Measurements from ENCODE around the gene KLHL22.
"Not testable (repeated sequence)": the region's sequence is repeated elsewhere in the genome, so short reads cannot be mapped to it uniquely, and the experiment has no call there.

Gene KLHL22

GRCh38 chr22:20525048-20525447, 29.5 kb upstream of the KLHL22 start:
- DNase-seq (ENCODE audit: extremely low read depth in 1 of 2, low read depth in 1 of 2) = no peak

- DNase-seq (ENCODE audit: extremely low read depth in 1 of 2, low read depth in 1 of 2) = no peak
Measured at GRCh38 chr22:20524004-20524481, 28.4 kb upstream of the KLHL22 start.

DNA sequence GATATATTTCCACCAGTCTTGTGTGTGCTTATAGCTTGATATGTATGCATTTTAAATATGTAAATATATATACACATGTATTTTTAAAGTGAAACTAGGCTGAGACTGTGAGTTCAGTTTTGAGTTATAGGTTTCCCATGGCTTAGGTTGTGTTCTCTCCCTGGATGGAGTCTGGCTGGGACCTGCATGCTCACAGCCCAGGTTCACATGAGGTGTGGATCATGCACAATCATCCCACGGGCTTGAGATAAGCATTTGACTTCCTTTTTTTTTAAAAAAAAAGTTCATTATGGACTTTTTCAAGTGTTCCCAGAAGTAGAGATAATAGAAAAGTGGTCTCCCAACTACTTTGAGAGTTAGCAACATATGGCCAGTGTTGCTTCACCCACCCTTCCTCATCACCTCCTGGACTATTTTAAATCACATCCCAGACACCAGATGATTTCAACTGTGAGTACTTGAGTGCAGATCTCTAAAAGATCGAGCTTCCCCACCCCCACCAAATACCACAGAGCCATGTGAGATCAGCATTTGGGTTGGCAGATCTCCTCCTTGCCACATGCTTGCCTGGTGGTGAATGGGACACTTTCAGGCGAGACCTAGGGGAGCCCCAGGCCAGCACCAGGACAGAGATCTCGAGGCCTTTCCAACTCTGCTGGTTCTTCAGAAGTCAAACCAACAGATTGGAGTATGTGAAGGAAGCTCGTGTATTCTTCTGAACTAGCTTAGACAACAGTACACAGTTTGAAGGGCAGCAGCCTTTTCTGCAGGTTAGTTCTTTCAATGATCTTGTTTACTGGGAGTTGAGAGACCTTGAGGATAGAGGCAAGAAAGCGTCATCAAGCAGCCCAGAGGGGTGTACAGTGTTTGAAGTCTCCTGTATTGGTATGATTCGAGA, 27.7 kb upstream of the KLHL22 start:
- no peak for DNase-seq (ENCODE audit: extremely low read depth in 1 of 2, low read depth in 1 of 2)

DNA sequence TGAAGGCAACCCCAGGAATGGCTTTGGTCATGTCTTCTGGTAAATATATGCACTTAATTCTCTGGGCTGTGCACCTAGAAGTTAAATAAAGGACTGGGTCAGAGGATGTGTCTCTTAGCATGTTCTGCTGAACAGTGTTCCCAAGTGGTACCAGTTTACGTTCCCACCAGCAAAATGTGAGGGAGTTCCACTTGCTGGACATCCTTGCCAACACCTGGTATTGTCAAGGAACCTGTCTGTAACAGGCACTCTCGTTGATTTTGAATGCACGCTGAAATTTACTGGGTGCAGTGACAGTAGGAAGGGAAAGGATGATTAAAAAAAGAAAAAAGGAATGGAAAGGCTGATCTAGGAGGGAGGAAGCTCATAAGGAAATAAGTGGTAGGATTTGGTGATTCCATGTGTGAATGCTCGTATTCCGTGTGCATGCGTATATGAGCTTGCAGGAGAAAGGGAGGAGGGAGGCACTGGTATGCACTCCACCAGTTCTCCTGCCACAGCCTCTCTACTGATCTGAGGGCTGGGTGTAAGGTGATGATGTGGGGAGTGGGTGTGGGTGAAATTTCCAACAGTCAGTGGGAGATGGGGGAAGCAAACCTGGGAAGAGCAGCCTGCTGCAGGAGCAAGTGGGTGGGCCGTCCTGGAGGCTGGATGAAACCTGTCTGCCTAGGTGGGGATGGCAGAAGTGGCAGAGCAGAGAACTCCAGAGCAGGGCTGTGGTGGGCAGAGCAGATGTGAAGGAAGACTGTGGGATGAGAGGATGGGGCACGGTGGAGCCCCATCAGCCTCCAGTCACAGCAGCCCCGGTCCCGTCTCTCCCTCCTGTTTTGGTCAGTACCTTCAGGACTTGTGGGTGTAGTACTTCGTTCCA, 26.8 kb upstream of the KLHL22 start:
- DNase-seq (ENCODE audit: extremely low read depth in 1 of 2, low read depth in 1 of 2) = no peak

GRCh38 chr22:20520093-20520511, 24.5 kb upstream of the KLHL22 start:
- no peak for DNase-seq (ENCODE audit: extremely low read depth in 1 of 2, low read depth in 1 of 2)

GRCh38 chr22:20519558-20519957, 24.0 kb upstream of the KLHL22 start:
- no peak for DNase-seq (ENCODE audit: extremely low read depth in 1 of 2, low read depth in 1 of 2)

GRCh38 chr22:20517841-20518592, 22.4 kb upstream of the KLHL22 start:
- DNase-seq (ENCODE audit: extremely low read depth in 1 of 2, low read depth in 1 of 2) = no peak

DNA sequence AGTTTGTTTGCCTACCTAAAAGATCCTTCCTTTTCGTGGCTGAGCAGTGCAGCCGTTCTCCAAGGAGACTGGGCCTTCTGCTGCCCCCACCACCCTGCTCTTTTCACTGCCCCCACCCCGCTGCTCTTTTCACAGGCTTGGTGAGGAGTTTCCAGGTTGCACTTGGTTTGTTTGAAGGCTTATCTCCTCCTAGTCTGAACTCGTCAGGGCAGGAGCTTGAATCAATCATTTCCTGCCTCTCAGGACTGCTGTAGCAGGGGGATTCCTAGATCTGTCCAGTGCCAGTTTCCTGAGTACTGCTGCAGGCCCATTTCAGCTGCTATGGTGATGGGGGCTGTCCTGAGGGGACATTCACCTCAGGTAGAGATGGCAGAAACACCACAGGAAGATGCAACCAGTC, 21.8 kb upstream of the KLHL22 start:
- DNase-seq (ENCODE audit: extremely low read depth in 1 of 2, low read depth in 1 of 2) = no peak

DNA sequence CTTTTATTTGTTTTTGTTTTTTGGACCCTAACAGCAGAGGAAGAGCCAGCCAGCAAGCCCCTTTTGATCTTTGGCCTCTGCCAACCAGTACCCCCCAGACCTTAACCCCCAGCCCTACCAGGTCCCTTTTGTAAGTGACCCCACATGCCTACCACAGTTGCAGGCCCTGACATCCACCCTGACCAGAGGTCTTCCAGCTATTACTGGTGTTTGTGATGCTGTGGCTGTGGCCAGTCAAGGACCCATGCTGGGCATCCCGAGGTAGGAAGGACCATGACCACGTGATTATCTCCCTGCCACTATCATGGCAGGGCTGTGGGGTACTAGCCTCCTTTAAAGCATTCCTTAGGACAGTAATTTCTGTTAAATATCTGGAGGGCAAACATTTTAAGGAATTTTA, 20.8 kb upstream of the KLHL22 start:
- DNase-seq (ENCODE audit: extremely low read depth in 1 of 2, low read depth in 1 of 2) = no peak

- DNase-seq (ENCODE audit: extremely low read depth in 1 of 2, low read depth in 1 of 2) = no peak
Measured at GRCh38 chr22:20514658-20515406, 19.2 kb upstream of the KLHL22 start.

DNA sequence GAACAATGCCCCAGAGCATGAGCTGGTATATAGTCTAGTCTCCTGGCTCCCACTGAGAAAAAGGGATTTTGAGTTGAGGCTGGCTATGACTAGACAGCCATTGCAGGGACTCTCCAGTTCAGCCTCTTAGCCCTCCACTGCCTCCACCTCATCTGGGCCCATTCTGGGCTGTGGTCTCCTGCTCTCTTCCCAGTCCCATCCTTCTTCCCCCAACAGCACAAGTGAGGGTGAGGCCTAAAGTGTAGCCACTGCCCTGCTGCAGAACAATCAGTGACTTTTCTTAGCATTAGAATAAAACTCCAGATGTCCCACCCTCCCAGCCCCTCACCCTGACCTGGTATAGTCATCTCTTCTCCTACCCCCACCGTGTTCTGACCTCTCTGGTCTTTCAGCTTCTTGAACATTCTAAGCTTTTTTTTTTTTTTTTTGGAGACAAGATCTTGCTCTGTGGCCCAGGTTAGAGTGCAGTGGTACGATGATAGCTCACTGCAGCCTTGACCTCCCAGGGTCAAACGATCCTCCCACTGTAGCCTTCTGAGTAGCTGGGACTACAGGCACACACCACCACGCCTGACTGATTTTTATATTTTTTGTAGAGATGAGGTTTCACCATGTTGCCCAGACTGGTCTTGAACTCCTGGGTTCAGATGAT, 16.1 kb upstream of the KLHL22 start:
- no peak for DNase-seq (ENCODE audit: extremely low read depth in 1 of 2, low read depth in 1 of 2)

GRCh38 chr22:20510811-20511577, 15.4 kb upstream of the KLHL22 start:
- DNase-seq (ENCODE audit: extremely low read depth in 1 of 2, low read depth in 1 of 2) = no peak

DNA sequence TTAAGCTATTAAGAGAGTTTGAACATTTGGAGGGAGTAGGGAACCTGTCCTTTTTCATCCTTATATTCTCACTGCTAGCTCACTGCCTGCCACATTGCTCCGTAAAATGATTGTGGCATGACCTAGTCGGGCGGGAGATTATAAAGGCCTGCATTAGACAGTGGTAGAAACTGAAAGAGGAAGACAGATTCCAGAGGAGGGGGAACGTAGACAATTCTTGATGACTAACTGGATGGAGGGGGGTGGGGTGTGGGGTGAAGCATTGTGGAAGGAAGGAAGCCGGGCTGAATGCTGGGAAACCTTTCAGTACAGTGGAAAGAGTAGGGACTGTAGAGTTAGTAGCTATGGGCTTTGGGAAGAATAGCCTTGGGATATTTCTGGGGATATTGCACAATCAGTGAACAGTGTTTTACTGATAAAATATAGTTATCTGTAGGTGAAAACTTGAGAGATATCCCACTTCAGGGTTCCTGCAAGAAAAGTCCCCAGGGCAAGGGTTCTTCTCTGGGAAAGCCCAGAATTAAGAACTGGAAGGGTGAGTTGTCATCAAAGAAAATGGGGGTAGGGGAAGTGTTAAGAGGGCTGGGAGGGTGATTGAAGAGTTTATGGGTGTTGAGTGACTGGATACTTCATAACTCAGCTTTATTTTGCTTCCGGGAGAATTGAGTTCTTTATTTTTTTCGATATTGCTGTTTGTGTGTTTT, 13.9 kb upstream of the KLHL22 start:
- no peak for DNase-seq (ENCODE audit: extremely low read depth in 1 of 2, low read depth in 1 of 2)

DNA sequence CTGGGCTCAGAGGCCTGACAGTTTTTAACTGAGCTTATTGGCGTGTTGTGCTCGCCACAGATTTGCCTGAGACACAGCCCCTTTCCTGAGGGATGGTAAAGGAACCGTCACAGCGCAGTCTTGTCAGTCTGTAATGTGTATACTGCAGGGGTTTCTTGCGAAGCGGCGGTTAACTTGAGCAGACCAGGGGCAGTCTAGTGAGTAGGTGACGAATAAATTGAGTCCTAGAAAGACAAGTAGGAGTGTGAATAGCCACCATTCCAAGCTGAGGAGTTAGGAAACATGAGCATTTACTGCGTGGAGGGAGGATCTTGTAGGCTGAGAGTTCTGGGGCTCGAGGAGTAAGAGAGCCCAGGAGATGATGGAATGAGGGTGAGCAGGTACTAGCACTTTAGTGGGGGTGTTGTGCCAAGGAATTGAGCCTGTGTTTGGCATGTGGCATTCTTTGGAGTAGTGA, 13.2 kb upstream of the KLHL22 start:
- DNase-seq (ENCODE audit: extremely low read depth in 1 of 2, low read depth in 1 of 2) = no peak

DNA sequence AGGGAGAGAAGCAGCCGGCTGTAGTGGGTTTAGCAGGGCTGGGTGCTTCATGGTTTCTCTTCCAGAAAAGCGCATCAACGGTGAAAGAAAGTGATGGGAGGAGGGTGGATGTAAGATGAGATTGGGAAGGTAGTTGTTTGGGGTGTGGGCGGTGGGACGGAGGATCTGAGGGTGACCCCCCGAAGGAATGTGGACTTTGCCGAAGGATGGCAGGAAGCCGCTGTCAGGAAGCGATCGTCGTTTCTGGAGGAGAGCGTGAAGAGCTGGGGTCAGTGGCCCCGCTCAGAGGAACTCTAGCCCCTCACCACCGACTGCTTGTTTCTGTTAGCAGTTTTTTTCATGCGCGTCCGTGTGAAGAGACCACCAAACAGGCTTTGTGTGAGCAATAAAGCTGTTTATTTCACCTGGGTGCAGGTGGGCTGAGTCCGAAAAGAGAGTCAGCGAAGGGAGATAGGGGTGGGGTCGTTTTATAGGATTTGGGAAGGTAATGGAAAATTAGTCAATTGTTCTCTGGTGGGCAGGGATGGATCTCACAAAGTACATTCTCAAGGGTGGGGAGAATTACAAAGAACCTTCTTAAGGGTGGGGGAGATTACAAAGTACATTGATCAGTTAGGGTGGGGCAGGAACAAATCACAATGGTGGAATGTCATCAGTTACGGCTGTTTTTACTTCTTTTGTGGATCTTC, 12.6 kb upstream of the KLHL22 start:
- DNase-seq (ENCODE audit: extremely low read depth in 1 of 2, low read depth in 1 of 2) = not testable (repeated sequence)

GRCh38 chr22:20507253-20508066, 11.9 kb upstream of the KLHL22 start, which contains the start of gene MED15:
TSS of gene MED15 (plus strand) at chr22:20507610. CDS start at chr22:20507679, 69 bp downstream.
- DNase-seq (ENCODE audit: extremely low read depth in 1 of 2, low read depth in 1 of 2) = peak; percentile 65 to 78
